ELF-1 (cell line): Measurements from ENCODE around the gene KCTD1.

Experiments
- DNase-seq: peaks from one replicate; pipeline ENCODE4 v3.0.0-alpha.2; 2016; ENCODE audit warnings: low read depth, low spot score

KCTD1 gene

DNA sequence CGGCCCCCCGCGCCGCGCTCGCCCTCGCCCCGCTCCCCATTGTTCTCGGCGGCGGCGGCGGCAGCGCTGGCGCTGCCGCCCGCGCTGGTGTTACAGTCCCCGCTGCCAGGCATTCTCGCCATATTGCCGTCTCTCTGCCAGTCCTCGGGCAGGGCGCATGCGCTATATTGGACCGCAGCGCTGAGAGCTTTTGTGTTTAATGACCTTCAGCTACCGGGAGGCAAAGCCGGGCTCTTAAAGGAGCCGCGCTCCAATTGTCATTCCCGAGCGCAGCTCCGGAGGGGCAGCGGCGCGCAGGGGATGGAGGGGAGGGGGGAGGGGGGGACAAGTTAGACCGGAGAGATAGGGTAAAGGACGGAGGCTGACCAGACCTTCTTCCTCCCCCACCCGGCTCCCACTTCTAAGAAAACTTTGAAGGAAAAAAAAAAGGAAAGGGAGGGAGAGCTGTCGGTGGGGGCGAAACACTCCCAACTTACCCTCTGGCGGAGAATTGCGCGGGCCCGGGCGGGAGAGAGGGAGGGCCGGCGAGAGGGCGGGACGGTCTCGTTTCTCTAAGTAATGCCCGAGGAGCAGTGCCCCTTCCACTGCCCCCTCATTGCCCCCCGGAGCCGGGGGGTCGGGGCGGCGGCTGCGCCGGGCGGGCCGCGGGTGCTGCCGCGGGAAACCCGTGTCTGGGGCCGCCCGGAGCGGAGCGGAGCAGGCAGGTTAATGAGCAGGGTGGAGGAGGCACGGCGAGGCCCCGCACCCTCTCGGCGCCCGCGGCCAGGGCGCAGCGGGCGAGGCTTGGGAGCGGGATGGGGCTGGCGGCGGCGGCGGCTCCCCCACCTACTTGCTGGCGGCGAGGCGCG lies at the start of gene KCTD1:
TSS of gene KCTD1 (minus strand) at position 139 of the 848 bp plus-strand sequence. CDS start at position 122, 17 bp downstream.
- peak; percentile 89 for DNase-seq

DNA sequence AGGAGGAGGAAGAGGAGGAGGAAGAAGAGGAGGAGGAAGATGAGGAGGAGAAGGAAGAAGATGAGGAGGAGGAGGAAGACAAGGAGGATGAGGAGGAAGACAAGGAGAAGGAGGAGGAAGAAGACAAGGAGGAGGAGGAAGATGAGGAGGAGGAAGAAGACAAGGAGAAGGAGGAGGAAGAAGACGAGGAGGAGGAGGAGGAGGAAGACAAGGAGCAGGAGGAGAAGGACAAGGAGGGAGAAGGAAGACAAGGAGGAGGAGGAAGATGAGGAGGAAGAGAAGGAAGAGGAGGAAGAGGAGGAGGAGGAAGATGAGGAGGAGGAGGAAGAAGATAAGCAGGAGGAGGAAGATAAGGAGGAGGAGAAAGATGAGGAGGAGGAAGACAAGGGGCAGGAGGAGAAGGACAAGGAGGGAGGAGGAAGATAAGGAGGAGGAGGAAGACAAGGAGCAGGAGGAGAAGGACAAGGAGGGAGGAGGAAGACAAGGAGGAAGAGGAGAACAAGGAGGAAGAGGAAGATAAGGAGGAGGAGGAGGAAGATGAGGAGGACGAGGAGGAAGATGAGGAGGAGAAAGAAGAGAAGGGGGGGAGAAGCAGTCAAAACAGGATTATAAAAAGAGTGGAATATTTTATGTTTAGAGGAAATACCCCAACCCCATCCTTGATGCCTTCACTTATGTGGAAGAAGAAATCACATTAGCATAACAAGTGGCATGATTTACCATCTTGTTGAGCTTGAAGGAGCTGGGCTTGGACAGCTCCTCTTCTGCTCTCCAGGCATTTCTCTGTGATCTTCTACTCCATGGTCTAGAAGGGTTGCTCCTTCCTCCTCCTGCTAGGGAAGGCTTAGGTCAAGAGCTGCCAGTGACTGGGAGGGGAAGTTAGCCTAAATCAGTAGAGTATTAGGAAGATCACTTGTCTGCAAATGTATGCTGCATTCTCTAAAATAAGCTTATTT lies 45.3 kb upstream of the KCTD1 start:
- no peak for DNase-seq

DNA sequence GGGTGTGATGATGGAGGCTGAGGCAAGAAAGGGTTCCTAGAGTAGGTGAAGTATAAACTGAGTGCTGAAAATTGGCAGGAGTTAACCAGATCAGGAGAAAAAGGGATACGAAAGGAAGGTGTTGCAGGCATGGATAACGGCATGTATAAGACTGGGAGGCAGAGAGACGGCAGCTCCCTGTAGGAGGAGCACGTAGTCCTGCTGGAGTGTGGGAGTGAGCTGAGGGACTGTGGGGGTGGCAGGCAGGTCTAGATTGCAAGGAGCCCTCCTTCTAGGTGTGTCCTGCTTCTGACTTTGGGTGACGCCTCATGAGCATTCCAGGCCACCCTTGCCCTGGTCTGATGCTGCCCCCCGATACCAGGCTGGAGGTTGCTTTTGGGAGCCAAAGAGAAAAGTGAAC lies 36.4 kb upstream of the KCTD1 start:
- DNase-seq, result no peak

DNA sequence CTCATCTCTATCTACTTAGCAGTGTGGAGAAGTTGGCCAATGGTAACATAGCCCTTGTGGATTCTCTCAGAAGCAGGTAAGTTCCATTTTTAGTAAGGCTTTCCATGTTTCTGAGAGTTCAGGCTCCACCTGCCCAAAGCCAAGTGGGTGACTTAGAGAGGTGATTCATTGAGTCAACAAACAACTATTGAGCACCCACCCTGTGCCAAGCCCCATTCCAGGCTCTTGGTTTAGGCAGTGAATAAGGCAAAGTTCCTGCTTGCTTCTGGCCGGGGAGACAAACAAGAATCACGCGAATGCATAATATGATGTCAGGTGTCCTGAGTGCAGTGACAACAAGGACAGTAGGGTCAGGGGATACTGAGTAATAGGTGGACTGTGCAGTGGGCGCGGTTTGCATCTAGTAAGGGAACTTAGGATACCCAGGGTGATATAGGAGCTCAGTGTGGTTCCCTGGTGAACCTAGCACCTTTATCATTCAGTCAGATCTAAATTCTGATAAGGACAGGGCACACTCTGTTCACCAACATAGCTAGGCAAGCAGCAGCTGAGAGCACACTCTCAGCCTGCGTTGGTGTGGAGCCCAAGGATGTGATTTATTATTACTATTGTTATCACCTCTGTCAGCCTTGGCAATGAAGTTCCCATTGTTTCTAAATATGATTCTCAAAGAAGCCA lies 31.7 kb upstream of the KCTD1 start:
- no peak for DNase-seq

DNA sequence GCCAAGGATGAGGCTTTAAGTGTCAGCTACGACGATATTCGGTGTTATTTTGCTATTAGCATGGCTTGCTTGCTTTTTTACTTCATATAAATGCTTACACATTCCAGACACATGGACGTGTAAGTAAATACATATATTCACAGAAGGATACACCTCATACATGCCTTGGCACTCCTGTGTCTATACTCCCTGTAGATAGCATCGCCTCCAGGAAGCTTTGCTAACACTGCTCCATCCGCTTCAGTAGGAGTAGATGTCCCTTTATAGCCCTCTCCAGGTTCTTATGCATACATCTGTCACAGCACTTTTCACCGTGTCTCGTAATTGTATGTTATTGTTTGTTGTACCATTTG lies 27.5 kb upstream of the KCTD1 start:
- no peak for DNase-seq

DNA sequence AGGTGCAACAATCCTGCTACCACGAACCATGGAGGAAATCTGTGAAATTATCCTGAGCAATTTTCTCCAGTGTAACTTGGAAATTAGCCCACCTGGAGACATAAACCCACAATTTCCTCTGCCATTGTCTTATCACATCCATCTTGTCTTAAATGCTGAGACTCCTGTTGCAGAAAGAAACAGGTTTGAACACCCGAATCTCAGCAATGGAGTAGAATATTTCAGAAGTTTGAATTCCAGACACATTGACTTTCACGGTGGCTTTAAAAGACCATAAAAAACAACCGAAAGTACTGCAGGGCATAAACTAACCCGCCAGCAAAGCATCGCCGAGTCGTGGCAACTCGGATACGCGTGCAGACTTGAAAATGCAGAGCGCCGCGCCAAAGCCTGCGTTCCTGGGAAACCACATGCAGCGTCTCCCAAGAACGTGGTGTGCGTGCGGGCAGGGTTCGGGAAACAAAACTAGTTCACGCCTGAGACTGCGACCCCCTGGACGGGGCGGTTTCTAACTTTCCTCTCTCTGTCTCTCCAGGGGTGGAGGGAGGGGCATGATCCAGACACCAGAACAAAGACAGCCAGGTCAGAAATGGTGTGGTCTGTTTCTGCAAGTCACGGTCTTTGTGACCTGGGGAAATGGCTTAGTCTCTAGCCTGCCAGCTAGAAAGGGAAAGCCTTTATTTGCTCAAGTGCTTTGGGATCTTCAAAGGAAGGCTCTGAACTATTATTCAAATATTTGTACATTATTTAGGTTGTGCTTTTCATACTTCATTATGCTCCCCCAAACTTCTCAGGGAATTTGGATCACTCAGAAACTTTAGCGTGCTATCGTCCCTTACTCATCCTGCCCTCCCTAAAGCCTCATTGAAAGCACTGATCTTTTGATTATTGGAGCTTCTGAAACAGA lies 26.9 kb upstream of the KCTD1 start:
- DNase-seq, result peak; percentile 88

DNA sequence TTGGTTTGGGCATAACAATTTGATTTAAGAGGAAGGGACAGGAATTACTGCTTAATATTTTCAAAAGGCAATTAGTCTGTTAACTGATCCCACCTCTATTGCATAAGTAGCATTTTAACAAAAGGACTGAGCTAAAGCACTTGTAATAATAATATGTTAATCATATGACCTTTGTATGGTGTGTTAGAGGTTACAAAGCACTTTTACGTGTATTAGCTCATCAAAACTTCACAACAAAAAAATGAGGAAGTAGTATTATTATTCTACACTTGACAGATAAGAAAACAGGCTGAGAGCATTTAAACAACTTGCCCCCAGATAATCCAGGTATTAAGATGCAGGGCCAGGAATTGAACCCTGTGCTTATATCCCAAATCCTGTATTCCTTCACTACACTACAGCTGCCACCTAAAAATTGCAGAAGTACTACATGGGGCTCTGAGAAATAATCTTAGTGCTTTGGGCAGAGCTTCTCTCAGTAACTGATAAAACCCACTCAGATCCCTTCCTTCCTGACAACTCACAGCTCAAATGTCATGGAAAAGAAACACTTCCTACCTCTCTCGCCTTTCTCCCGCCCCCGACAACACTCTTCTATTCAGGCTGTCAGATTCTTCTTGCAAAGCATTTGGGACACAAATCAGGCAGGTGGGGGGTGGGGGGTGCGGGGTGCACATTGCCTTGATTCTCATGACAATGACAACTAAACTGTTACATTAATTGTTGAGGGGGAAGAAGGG lies 20.7 kb upstream of the KCTD1 start:
- DNase-seq, result no peak

DNA sequence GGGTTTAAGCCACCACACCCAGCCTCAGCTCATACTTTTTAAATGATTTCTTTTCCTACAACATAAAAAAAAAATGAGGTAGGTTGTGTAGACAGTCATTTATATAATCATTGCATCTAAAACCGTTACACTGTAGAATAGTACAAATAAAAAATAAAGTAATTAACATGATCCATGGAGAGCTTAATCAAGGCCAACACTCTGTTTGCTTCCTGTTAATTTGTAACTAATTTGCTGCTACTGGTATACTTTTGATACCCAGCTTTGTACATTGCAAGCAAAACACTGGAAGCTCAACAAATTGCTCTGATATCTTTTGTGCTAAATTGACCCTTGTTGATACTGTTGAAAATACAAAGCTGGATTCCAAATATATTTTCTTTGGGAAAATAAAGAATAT lies 20.2 kb upstream of the KCTD1 start:
- DNase-seq, result no peak

DNA sequence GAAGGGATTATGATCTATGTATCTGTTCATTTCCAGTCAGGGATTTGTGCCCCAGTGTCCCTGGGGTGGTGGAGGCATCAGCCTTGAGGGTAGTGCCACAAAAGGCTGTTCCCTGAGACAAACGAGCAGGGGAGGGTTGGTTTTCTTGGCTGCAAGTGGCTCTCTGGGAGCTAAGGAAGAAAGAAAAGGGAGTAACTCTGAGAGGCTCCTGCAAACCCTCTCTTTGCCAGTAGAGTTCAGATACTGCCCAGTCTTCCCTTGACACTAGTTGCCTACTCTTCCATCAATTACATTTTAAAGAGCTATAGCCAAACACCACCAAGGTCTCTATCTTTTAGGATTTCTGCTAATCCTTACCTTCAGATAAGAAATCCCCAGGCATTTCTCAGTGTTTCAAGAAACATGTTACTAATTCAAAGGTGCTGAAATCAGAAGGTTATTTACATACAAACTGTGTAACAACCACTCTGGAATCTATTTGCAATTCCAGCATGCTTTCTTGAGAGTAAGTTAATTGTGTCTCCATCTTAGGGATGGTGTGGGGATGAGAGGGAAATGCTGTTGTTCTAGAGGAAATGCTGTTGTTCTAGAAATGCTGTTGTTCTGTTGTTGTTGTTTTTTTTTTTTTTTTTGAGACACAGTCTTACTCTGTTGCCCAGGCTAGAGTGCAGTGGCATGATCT lies 18.7 kb upstream of the KCTD1 start:
- DNase-seq, result no peak

DNA sequence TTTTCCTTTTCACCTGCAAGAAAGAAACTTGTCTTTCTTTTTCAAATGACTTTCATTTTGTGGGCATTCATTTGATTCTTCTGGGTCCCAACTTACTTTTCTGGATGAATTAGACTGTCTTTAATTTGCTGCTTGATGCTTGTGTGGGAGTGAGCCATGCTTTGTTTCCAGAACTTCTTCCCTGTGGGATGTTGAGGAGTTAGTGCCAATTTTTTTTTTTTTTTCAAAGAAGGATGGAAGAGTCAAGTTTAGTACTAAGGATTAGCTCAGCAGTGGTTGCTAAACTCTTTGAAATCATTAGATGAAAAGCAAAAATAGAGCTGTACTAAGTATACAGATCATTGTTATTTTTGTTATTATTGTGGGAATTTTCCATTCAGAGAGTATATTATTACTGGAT lies 17.2 kb upstream of the KCTD1 start:
- no peak for DNase-seq

DNA sequence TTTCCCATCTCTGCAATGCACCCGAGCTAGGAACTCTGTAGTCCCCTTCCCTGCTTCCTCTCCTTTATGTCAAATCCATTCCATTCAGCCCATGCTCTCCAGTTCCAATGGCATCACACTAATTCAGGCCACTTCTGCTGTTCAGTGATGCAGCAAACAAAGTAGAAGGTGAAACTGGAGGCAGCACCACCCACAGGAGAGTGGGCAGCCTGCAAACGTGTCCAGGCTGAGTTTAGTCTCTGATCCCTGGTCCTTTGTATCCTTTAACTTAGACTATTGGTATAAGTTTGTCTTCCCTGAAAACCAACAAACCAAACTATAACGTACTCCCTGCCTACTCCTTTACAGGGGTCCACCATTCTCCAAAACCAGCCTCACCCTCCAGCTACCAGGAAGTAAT lies 14.7 kb upstream of the KCTD1 start:
- no peak for DNase-seq

DNA sequence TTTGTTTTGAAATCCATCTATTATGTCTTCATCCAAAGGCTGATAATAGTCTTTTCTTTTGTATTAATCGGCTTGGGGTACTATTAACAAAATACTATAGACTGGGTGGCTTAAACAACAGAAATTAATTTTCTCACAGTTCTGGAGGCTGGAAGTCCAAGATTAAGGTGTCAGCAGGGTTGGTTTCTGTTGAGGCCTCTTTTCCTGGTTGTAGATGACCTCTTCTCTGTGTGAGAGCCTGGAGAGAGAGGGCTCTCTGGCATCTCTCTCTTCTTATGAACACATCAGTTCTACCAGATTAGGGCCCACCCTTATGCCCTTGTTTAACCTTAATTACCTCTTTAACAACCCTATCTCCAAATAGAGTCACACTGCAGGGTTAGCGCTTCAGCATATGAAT lies 14.2 kb upstream of the KCTD1 start:
- no peak for DNase-seq

DNA sequence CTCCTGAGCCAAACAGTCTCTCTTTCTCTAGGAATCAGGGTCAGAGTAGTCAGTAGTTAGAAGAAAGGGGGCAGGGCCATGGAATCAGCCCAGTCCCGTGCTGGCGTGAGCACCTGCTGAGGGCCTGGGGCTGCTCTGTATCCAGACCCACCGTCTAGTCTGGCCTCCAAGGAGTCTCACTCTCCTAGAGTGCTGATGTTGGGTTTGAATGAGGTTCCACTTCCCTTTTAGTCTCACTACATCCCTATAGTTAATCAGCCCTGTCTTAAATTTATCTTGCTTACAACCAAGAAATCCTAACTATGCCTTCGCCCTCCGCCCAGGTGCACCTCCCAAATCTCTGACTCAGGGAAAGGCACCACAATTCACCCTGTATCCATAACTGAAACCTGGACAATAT lies 13.4 kb upstream of the KCTD1 start:
- DNase-seq, result no peak

DNA sequence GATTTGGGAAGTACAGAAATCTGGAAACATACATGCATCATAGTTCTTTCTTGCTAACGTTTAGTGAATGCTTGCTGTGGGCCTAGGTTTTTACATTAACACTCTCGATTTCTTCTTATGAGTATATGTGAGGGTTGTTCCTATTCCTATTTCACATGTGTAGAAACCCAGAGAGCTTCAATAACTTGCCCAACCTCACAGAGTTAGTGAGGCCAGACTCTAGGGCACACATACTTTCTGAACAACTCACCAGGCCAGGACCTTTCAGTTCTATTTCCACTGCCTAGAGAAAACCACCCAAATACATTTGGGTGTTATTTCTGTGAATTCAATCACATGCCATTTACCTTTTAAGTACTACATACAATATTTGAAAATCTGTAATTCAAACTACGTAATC lies 8.2 kb upstream of the KCTD1 start:
- no peak for DNase-seq

DNA sequence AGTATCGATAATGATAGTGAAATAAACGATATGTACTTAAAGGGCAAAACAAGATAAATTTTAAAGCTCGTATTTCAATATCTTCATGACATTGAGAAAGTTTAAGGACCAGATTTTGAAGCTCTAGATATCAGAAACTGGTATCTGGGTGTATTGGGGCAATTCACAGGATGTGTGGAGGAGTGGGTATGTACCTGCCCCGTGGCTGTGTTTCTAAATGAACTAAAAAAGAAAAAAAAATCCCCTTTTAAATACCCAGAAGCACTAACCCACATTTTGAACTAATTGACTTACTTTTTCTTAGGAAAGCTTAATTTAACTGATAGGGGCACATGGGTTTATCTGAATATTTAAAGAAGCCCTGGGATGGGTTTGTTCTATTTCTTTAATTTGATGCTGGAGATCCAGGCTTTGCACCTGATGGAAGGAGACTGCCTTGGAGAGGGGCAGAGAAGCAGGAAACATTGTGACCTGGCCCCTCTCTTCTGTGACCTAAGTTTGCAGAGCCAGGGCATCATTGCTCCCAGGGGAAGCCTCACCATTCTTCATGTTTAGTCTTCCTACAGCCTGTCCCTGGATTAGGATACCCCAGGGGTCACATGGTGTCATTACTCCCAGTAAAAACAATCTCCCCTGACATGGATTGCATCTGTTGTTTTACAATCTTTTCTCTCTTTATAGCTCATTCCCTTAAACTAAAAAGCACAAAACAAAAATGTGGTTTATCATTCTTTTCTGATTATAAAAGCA lies 7.6 kb upstream of the KCTD1 start:
- no peak for DNase-seq

DNA sequence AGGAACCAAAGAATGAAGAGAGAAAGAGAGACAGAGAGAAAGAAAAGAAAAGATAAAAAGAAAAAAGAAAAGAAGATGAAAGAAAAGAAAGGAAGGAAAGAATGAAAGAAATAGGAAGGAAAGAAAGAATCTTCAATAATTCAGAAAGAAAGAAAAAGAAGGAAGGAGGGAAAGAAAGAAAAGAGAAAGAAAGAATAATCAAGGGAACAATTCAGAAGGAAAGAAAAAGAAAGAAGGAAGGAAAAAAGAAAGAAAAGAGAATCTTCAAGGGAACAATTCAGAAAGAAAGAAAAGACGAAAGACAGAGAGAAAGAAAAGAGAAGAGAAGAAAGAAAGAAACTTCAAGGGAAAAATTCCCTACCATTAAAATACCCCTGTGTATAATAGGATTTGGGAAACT lies 5.6 kb upstream of the KCTD1 start:
- no peak for DNase-seq

DNA sequence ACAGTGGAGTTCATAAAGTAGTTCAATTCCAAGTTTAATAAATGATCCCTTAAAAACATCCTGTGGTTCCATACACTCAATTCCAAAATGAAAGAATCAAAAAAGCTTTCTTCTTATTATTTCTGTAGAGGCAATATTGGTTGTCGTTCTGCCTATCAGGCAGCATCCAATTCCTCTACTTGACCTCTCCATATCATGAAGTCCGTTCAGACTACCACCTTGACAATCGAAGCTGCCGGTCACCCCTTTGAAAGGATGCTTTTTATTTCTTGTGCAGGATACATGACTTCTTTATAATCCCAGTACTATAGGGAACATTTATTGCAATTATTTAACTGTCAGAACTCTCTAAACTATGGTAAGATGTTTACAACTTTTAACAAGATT lies 3.3 kb upstream of the KCTD1 start:
- no peak for DNase-seq

DNA sequence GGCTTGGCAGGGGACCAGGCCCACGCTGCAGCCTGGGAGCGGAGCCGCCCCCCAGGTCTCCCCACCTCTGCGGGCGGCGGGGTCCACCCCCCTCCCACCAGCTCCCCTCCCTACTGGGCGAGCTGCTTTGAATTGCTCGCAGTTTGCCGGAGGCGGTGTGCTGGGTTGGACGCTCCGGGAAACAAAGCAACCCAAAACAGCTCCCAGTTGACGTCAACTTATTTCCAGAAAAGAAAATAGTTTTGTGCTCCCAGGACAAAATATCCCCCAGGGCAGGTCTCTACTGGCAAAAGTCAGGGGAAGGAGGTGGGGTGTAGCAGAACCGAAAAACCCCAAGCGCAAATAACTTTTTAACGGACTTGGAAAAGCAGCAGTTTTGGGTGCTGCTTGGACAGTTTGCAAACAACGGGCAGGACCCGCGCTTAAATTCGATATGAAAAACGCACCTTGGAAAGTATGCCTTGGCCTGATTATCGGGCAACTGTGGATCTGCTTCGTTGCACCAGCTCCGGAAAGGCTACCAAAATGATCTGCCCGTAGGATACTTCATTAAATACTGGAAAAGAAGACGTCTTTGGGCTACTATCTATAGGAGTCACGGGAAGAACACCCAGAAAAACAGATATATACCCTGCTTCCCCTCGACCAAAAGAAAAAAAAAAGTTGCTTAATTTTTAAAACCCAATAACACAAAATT lies 2.8 kb upstream of the KCTD1 start:
- DNase-seq, result peak; percentile 89
